GM12892 (cell line): Measurements from ENCODE around the gene GLTP.
"Not testable (repeated sequence)": the region's sequence is repeated elsewhere in the genome, so short reads cannot be mapped to it uniquely, and the experiment has no call there.

Experiments
- DNase-seq: peaks from one replicate; pipeline ENCODE4 v3.0.0; 2011; ENCODE audit not compliant: insufficient read length
- FAIRE-seq: peaks from 2 replicates; lab custom pipeline; 2011; peaks lifted over from hg19 to GRCh38; lab: Jason Lieb, UNC
- POLR2A ChIP-seq: IDR thresholded peaks from 2 replicates; pipeline ENCODE4 v1.6.1; 2011; ENCODE audit warnings: low read depth, low read length, control low read depth
- POLR2AphosphoS5 ChIP-seq: IDR thresholded peaks from 2 replicates; pipeline ENCODE4 v1.6.1; 2011; ENCODE audit warnings: low read depth, low read length, control low read depth
- TAF1 ChIP-seq: IDR thresholded peaks from 2 replicates; pipeline ENCODE4 v1.6.1; 2011; ENCODE audit warnings: low read depth, mild to moderate bottlenecking, control low read depth, low read length, borderline replicate concordance

Gene GLTP

GRCh38 chr12:109899783-109900751, 19.7 kb upstream of the GLTP start, which contains the start of gene TCHP:
TSS of gene TCHP (plus strand) at chr12:109900274. CDS start at chr12:109903027, 2,753 bp downstream.
- 0 out of 2 replicates have a peak, but pooled peaks have one; percentile 57 for TF ChIP-seq TAF1
- peak; percentile 67; the same call in 1 of the 2 replicates for TF ChIP-seq POLR2A
- peak; percentile 60 for TF ChIP-seq POLR2AphosphoS5
- FAIRE-seq (peak; percentile 92), DNase-seq (peak; percentile 84)

DNA sequence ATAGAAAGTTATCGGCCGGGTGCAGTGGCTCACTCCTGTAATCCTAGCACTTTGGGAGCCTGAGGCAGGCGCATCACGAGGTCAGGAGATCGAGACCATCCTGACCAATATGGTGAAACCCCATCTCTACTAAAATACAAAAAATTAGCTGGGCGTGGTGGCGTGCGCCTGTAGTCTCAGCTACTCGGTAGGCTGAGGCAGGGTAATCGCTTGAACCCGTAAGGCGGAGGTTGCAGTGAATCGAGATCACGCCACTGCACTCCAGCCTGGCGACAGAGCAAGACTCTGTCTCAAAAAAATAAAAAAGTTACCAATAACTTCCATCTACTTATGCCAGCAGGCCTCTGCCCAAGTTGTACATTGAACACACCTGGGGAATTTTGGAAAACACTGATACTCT, 19.0 kb upstream of the GLTP start:
- DNase-seq, FAIRE-seq: not testable (repeated sequence)

DNA sequence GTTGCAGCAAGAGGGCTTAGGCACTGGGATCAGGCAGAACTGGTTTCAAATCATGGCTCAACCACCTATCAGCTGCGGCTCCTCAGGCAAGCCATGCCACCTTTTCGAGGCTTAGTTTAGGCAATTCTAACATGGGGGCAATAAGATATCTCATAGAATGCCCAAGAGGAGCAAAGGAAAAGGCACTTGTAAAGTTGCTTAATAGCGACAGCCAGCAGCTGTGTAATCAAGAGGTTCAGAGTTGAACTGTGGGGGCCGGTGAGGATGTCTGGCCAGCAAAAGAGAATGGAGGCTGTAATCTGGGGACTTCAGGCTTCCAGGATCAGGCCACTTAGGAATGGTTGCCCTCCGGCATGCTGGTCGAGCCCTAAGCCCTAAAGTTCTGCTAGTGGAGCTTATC, 16.7 kb upstream of the GLTP start:
- FAIRE-seq: no peak
- no peak for TF ChIP-seq TAF1
- TF ChIP-seq POLR2AphosphoS5: no peak
- TF ChIP-seq POLR2A: no peak

DNA sequence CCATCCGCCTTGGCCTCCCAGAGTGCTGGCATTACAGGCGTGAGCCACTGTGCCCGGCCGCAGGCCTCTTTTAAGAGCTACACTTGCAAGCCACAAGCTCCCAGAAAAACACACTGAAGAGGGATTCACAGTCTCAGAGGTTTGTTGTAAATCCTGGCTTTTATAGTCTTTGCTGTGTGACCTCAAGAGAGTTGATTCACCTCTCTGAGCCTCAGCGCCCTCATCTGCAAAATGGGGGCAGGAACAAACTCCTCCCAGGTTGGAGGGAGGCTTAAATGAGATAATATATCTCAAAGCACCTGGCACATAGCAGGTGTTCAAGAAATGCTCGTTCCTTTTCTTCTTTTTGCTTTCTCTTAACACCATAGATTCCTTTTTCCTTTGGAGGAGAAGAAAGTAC, 15.8 kb upstream of the GLTP start:
- TF ChIP-seq POLR2AphosphoS5 (no peak), POLR2A (no peak), TAF1 (no peak)

More for the DNA sequence above, 16.7 kb upstream of the GLTP start:
- DNase-seq: no peak

GRCh38 chr12:109894939-109895338, 14.6 kb upstream of the GLTP start:
- FAIRE-seq (no peak), DNase-seq (no peak)
- no peak for TF ChIP-seq TAF1

More for the DNA sequence above, 15.8 kb upstream of the GLTP start:
- no peak for FAIRE-seq
- no peak for DNase-seq

GRCh38 chr12:109893261-109893995, 13.1 kb upstream of the GLTP start:
- TF ChIP-seq POLR2AphosphoS5 (no peak), POLR2A (no peak), TAF1 (no peak)
- FAIRE-seq: peak; percentile 38
- DNase-seq: no peak

GRCh38 chr12:109892748-109893147, 12.4 kb upstream of the GLTP start:
- FAIRE-seq (peak; percentile 9), DNase-seq (no peak)
- TF ChIP-seq POLR2A (no peak), POLR2AphosphoS5 (peak; percentile 39; the same call in 1 of the 2 replicates), TAF1 (no peak)

DNA sequence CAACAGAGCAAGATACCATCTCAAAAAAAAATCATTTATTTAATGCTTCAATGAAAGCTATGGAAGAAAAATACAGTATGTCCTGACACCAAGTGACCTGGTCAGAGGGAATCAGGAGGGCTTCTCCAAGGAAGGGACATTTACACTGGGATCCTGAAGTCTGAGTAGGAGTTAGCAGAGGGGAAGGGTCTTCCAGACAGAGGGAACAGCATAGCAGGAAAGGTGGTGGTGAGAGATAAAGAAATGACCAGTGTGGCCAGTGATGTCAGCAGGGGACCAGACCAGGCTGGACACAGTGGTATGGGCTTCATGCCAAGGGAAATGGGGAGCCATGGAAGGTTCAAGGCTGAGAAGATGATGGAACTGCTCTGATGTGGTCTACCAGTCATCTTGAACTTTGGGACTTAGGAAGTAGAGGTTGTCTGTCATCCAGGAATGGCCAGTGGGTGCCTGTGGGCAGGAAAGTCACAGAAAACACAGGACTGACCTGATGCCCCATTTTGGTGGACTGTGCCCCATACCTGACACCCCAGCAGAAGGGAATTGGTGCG, 11.9 kb upstream of the GLTP start:
- DNase-seq (no peak), FAIRE-seq (no peak)
- TF ChIP-seq POLR2A (no peak), POLR2AphosphoS5 (no peak), TAF1 (no peak)

DNA sequence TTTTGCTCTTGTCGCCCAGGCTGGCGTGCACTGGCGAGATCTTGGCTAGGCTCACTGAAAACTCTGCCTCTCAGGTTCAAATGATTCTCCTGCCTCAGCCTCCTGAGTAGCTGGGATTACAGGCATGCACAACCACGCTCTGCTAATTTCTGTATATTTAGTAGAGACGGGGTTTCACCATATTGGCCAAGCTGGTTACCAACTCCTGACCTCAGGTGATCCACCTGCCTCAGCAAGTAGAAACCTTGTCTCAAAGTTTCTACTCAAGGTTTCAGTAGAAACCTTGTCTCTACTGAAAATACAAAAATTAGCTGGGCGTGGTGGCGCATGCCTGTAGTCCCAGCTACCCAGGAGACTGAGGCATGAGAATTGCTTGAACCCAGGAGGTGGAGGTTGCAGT, 11.4 kb upstream of the GLTP start:
- FAIRE-seq, DNase-seq: not testable (repeated sequence)

- no peak for TF ChIP-seq POLR2A
- TF ChIP-seq POLR2AphosphoS5: no peak
- TF ChIP-seq TAF1: no peak
- no peak for FAIRE-seq
- no peak for DNase-seq
These were observed 10.4 kb upstream of the GLTP start for GRCh38 chr12:109890620-109891170.
